HG02943 (cell line): ENCODE measurements around the gene MATN1.

Source experiments
- ATAC-seq: cut with Tn5 transposase; IDR thresholded peaks from one replicate; pipeline ENCODE4 v1.9.1; 2021; ENCODE audit warnings: mild to moderate bottlenecking, low read depth, moderate library complexity; ENCODE audit not compliant: unreplicated experiment

Gene MATN1

DNA sequence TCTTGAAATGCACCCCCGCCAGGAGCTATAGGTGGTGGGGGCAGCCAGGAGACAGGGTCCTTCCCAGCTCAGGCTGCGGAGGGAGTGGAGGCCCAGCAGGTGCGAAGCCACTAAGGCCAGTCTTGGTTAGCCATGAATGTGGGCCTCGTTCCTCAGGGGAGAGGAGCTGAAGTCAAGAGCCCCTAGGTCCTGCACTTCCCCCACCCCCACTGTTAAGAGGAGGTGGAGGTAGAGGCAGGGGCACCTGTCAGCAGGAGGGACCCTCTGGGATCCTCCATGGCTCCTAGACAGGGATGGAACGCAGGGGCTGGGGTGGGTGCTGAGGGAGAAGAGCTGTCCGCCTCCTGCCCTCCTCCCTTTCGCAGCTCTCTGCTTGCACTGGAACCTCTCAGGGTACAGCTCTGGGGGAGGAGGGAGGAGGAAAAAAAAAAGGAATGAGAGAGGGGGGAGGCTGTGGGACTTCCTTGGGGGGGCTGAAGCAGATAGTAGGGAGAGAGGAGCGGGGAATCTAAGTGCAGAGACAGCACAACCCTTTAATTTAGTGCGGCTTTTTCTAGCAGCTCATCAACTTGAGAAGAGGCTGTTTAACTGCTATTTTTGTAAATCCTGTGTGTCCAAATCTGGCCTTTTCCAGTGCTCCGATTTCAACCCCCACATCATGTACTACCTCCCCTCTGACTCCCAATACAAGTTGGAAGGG lies 37.0 kb downstream of the MATN1 start:
- no peak for ATAC-seq

DNA sequence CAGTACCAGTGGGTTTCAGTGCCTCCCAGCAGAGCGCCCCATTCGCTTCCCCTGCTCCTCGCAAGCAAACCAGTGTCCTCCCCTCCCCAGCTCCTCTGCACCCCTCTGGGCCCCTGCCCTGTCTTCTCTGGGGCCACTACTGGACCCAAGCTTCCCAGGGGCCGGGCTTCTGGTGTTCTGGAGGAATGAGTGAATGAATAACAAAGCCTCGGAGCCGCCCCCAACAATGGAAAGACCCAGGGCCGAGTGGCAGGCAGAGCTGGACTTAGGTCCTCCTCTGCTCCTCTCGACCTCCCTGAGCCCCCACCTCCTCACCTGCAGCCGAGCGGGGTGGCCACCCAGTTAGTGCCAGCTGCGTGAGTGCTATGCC lies 37.6 kb downstream of the MATN1 start:
- ATAC-seq, result no peak

DNA sequence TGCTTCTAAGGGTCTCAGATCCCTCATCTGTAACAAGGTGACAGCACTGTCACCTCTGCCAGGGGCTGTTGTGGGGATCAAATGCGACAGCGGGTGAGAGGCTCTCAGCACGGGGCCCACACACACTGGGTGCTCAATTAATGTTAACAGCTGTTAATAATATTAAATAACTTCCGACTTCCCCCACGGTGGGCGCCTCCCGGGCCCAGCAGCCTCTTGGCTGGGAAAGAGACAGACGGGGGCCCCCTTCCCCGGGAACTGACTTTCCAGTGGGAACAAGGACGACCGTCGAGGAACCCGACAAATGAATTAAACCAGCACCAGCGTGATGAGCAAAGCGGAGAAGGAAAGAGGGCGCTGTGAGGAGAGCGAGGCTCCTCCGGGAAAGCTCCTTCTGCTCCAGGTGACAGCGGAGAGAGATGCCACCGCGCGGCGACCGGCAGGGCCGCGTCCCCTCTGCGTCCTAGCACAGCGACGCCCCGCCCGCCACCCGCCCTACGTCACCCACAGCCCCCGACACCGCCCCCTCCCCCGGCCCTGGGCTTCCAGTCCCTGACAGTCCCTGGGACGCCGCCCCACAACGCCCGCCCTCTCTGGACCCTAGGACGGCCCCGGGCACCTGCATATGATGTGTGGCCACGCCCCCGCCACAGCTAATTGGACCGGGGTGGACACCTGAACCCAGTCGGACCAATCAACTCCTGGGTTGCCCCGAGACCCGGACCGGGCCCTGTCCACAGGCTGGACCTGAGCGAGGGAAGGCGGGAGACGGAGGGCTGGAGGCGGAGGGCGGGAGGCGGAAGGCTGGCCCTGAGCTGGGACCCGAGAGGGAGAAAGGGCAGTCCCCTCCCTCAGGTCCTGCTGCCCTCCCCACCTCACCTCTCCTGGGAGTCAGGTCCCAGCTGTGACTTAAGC lies 38.2 kb downstream of the MATN1 start:
- ATAC-seq, result no peak

DNA sequence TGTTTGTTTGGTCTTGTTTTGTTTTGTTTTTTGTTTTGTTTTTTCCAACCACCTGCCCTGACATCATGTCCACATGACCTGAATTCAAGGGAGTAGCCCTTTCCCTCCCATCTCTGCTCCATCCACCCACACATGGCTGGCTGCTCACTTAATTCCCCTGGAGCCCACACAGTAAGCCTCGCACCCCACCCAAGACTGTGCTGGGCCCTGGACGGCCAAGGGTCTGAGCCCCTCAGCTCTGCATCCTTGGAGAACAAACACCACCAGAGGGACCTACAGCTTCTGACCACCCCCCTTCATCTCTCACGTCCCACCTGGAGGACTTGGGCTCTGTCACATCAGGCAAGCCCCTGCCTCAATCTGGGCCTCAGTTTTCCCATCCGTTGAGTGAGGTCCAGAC lies 39.1 kb downstream of the MATN1 start:
- ATAC-seq, result no peak

DNA sequence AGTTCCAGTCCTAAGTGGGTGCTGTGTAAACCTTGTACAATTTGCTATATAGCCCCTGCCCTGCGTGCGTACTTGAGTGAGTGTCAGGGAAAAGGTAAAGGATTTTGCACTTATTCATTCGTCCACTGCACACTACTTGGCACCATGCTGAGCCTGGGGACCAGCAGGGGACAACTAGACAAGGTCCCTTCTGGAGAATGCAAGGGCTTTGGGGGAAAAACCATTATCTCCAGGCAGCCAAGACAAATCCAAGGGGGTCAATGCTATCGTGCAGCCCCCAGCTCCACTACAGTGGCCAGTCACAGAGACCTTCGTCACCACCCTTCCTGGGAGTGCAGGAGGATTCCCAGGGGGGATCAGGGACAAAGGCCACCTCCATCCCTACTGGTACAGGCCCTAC lies 39.7 kb downstream of the MATN1 start:
- ATAC-seq, result no peak

DNA sequence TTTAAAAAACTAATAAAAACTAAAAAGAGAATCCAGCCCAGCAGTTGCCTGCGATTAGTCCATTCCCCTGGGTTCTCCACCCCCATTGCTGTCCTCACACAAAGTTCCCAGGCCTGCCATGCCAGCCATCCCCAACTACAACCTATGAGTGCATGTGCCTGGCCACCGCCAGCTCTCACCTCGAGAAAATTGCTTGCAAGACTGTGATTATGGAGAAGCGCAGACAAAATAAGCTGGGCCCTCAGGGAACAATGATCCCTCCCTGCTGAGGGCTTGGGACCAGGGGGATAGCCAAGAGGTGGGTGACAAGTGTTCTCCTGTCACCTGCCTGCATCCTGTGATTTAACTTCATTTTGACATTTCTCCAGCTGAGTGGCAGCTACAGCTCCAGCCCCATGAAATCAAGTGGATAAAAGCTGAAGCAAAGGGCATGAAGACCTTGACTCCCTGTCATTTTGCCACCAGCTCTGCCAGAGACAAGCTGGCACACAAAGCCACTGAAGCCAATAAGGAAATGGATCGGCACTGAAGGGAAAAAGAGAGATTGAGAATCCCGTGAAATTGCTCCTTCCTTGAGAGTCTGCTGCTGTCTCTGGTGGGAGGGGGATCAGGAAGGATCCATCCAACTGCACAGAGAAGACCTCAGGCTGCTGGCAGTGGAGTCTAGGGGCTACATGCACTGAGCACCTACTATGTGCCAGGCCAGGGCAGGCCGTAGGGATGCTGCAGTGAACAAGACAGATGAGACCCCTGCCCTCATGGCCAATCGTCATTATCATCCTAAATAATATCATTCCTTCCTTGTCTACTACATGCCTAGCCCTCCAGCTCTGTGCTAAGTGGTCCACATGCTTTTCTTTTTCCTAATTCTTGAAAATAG lies 40.7 kb downstream of the MATN1 start:
- ATAC-seq, result no peak

DNA sequence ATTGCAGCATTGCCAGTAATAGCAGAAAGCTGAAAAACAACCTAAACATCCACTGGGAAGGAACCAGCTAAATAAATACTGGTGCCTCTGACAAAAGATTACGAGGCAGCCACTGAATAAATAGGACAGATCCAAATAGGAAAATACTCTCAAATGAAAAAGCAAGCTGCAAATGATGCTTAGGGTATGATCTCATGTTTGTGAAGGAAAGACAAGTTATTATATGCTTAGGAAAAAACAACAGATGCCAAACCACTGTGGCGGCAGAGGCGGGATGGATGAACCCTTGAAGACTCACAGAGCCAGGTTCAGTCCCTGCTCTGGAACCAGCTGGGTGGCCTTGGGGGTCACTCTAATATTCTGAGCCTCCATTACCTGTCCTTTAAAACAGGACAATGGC lies 41.6 kb downstream of the MATN1 start:
- no peak for ATAC-seq

DNA sequence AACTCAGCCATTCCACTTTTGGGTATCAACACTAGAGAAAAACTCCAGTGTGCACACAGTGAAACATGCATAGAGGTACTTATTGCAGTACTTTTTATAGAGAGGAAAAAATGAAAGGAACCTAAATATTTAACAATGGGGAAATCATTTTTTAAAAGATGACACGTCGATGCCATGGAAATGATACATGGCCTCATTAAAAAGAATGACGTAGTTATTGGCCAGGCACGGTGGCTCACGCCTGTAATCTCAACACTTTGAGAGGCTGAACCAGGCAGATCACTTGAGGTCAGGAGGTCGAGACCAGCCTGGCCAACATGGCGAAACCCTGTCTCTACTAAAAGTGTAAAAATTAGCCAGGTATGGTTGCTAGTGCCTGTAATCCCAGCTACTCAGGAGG lies 42.5 kb downstream of the MATN1 start:
- no peak for ATAC-seq

DNA sequence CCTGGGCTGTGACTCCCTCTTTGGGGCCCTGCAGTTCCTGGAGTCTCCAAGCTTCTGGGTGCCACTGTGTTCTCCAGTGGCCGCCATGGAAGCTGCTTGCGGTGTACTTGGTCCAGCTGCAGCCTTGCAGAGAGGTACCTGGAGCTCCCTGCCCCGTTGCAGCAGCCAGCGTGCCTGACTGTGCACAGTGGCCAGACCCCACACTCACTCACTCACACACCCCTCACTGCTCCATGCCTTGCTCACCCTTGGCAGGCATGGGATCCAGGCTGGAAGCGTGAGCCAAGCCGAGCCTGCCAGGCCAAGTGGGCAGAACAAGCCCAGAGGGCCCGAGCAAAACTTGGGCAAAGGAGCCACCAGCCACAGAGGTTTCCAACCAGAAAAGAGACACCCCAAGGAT lies 43.0 kb downstream of the MATN1 start:
- ATAC-seq, result no peak

DNA sequence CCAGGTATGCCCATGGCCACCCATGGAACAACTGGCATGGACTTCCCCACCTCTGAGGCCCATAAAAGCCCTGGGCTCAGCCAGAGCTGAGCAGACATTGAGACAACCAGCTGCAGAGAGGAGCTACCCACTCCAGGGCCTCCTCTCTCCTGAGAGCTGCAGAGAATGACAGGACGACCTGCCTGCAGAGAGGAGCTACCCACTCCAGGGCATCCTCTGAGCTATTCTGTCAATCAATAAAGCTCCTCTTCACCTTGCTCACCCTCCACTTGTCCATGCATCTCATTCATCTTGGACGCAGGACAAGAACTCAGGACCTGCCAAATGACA lies 43.4 kb downstream of the MATN1 start:
- ATAC-seq, result no peak

DNA sequence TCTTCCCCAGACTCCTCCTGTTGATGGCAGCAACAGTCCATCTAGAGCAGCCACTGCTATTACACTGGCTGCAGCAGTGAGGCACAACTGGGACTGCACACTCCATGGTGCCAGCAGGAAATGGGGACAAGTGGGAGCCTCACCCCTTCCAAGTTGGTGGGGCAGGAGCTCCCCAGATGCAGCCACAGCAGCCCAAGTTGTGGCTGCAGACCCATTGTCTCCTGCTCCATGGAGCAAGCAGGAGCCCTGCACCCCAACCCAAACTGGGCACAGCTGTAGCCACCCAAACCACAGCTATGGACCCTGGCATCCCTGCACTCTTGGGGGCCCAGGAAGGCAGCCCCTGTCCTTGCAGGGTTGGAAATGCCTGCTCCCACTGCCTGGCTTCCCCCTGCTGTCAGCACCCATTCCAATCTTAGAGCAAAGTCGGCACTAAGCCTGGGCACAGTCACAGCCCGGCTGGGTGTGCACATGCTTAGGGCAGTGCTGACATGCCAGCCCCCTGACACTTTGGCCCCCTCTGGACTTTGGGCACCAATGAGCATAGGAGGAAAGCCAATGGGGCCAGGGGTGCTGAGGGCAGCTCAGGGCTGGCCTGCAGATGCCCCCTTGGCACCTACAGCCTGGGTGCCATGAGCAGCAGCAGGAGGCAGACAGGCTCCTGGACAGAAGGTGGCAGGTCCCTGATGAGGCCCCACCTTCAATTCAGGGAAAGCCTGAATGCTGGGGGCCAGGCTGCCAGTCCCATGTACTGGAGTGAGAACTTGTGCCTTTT lies 44.0 kb downstream of the MATN1 start:
- ATAC-seq, result no peak

DNA sequence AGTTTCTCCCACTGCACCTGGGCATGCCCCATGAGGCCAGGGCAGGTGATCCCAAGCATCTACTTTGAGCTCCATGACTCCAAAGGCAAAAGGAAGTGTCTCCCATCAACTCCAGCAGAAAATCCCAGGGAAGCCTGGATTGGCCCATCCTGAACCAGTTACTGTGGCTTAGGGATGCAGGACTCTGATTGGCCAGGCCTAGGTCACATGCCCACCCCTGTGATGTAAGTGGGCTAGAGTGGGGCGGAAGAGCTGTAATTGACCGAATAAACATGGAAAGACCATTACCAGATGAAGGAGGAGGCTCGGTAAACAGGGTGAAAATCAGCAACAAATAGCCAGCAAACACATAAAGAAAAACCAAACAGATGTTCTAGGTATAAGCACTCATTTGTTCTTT lies 45.2 kb downstream of the MATN1 start:
- no peak for ATAC-seq

DNA sequence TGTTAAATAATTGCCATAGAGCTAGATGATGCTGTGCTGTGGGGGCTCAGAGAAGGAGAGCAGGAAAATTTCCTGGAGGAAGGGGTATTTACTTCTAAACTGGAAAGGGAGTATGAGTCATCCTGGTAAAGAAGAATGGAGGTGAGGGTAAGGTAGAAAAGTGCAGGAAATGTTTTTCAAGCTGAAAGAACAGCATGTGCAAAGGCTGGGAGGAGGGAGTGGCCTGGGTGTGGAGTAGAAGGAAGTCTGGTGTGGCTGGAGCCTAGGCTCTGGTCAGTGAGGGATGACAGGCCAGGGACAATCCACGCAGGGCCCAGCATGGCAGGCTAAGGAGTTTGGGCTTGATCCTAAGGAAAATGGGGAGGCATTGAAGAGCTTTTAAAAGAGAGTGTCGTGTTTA lies 45.9 kb downstream of the MATN1 start:
- ATAC-seq, result no peak

DNA sequence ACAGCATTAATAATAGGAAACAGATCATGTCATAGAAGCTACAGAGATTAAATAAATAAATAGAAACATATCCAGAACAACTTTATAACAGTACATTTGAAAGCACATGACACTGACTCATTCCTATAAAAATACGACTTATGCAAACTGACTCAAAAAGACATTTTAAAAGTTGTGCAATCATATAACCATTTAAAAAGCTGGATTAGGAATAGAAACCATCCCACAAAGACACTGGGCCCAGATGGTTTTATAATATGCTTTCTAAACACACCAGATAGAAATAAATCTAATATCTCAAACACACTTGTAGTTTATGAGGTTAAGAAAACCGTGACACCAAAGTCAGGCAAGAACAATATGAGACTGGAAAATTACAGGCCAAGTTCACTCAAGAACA lies 47.6 kb downstream of the MATN1 start:
- ATAC-seq, result no peak

DNA sequence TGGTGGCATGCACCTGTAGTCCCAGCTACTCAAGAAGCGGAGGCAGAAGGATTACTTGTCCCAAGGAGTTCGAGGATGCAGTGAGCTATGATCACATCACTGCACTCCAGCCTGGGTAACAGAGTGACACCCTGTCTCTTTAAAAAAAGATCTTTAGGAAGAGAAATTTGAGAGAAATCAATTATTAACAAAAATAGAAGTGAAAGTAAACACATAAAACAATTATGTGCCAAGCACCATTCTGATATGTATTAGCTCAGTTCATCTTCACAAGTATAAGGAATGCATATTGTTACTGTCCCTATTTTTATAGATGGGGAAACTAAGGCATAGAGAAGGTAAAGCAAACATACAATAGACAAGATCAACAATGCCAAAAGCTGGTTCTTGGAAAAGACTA lies 48.1 kb downstream of the MATN1 start:
- no peak for ATAC-seq

DNA sequence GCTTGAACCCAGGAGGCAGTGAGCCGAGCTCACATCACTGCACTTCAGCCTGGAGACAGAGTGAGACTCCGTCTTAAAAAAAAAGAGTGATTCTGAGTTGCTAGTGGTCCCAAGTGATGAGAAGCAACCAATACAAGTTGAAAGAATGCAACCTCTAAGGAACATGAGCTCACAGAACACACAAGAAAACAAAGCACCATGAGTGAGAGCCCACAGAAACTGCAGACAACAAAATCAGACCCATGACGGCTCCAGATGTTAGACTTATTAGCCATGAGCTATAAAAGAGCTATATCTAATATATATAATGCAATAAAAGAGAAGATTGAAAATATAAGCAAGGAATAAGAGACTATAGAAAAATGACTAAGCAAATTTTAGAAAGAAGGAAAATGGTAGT lies 50.0 kb downstream of the MATN1 start:
- no peak for ATAC-seq

DNA sequence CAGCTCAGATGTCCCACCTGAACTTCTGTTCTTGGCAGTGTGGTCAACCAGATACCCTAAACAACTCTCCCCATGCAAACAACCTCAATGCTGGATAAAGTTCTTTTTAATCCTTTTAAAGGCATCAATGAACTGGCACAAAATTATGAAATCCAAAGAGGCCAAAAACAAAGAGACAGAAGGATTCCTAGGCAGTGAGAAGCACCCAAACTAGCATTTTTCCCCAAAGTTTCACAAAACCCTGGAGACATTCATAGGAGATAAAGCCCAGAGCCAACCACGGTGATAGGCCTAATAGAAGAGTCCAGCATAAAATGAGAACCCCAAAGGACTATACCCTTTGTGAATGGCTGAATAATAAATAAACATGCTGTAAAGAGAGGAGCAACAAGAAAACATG lies 50.7 kb downstream of the MATN1 start:
- no peak for ATAC-seq

DNA sequence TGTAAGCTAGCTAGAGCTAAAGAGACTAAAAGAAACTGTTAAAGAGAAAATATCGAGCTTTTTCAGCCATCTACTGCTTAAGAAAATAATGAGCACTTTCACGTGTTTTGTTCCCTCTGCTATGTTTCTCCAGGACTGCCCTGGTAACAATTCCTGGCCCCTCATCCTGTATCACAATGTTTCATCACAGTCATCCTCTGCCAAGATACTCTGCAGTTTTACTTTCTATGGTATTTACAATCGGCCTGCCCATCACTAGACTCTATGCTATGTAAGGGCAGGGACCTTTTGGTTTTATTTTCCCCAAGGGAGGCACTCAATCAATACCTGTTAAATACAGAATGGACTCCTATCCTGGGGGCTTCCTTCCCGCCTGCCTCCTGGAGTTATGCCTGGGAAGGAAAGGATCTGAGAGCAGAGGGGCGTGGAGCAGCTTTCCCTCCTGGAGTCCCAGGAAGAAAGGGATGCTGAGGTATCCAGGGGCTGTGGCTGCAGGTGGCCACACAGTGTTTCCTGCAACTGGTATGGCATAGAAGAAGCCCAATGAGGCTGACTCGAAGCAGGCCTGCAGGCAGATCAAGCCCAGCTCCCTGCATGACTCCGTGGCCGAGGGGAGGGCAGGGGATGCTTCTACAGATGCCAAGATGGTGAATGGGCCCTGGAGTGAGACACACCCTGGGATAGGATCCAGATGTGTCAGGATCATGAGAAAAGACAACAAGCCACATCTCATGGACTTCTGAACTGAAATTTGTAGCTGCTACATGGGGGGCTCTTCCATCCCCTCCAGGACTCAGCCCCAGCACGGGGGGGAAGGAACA lies 52.9 kb downstream of the MATN1 start:
- ATAC-seq, result no peak

DNA sequence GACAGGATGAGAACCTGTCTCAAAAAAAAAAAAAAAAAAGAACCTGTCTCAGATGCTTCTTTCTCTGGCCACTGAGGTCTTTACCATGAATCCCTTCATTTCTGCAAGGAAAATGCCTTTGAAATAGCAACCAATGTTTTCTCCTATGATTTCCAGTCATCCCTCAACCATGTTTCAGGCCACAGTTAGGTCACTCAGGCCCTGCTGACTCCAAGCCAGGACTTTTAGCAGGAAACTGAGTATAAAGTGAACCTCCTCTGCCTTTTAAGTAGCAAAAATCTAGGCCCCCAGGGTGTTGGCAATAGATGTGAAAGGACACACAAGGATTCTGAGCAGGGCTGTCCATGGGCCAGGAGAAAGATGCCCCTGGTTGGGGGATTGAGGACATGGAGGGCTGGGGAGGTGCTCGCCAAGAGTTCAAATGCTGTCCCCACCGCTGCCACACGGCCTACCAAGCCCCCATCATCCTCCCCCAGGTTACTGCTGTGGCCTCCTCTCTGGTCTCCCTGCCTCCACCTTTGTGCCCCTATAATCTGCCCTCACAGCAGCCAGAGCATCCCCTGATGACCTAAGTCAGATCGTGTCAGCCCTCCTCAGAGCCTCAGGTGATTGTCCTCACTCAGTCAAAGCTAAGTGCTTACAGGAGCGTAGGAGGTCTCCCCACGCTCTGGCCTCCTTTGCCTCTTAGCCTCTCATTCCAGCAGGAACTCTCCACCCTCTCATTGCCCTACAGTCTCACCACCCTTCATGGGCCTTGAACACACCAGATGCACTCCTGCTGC lies 54.6 kb downstream of the MATN1 start:
- ATAC-seq, result no peak
